HepG2 (cell line): ENCODE results near the gene TET3. TPM values are rescaled to one million over a fixed set of nuclear protein-coding genes. Genes with fewer than 3 reads are reported as not detected.

Experiments
- ATAC-seq: fragments of 200-7000 bp; cut with Tn5 transposase; 3 replicates; pipeline ENCODE4 v1.9.1; 2020; ENCODE audit warnings: mild to moderate bottlenecking, moderate library complexity
- BruUV-seq: library from RNA; stranded (reverse); fragments of 400-500 nt; replicated peaks from 2 replicates; lab custom pipeline; 2021; lab: Mats Ljungman, UMichigan
- CTCF ChIA-PET: fragments of 300-600 bp; formaldehyde crosslinking; extraction: SDS; loops from one replicate; lab custom pipeline; 2021; ENCODE audit warnings: low total read pairs, inconsistent platforms, low intra/inter-chr PET ratio; lab: Yijun Ruan, JAX
- POLR2A ChIA-PET: fragments of 350-600 bp; sonication (Branson Sonifier 250); formaldehyde crosslinking; loops from one replicate; lab custom pipeline; 2020; ENCODE audit warnings: antibody characterized with exemption, inconsistent platforms; lab: Yijun Ruan, JAX
- DNase-seq: peaks from one replicate; pipeline ENCODE4 v3.0.0-alpha.2; 2015; ENCODE audit warnings: low spot score
- FAIRE-seq: peaks from 3 replicates; lab custom pipeline; 2011; peaks lifted over from hg19 to GRCh38; lab: Jason Lieb, UNC
- H2AFZ ChIP-seq: one replicate; pipeline ENCODE4 v1.6.1; 2011; ENCODE audit warnings: low read length, inconsistent platforms
- H3K27ac ChIP-seq: fragments of 300-600 bp; 3 replicates; pipeline ENCODE4 v1.8.0; 2011; ENCODE audit warnings: mixed run types, mild to moderate bottlenecking, mixed read lengths, low read length, inconsistent platforms; ENCODE audit not compliant: insufficient read depth; ENCODE audit errors: extremely low read length
- H3K27me3 ChIP-seq, 2 experiments: fragments of 200-600 bp in 1 of 2; 2 replicates in 1 of 2; 3 replicates in 1 of 2; pipeline versions ENCODE4 v1.6.0 to v1.8.0; 2011; ENCODE audit warnings: low read length in 2 of 2, mild to moderate bottlenecking in 2 of 2, moderate library complexity in 2 of 2, inconsistent platforms in 1 of 2; ENCODE audit not compliant: insufficient read depth in 2 of 2, control insufficient read depth in 1 of 2
- H3K36me3 ChIP-seq, 2 experiments: fragments of 200-600 bp in 1 of 2; replicated peaks in 1 of 2; 2 replicates in 1 of 2; 3 replicates in 1 of 2; pipeline versions ENCODE4 v1.5.1 to v1.8.0; 2011; ENCODE audit warnings: low read length in 2 of 2, inconsistent platforms in 1 of 2; ENCODE audit not compliant: insufficient read depth in 2 of 2, control insufficient read depth in 1 of 2
- H3K4me1 ChIP-seq: 2 replicates; pipeline ENCODE4 v1.5.1; 2012; ENCODE audit warnings: low read length, inconsistent platforms; ENCODE audit not compliant: insufficient read depth
- H3K4me2 ChIP-seq: 2 replicates; pipeline ENCODE4 v1.6.0; 2011; ENCODE audit warnings: low read depth, low read length, inconsistent platforms
- H3K4me3 ChIP-seq, 3 experiments: fragments of 200-600 bp in 1 of 3; sonication (generic), shearing (Covaris generic) in 1 of 3; replicated peaks in 1 of 3; 2 replicates each; pipeline ENCODE4 v1.5.1; 2011 to 2016; ENCODE audit warnings: low read length in 3 of 3, inconsistent platforms in 2 of 3, low read depth in 2 of 3, mild to moderate bottlenecking in 2 of 3, control low read depth in 1 of 3, mixed read lengths in 1 of 3; ENCODE audit not compliant: insufficient read depth in 1 of 3
- H3K79me2 ChIP-seq: one replicate; pipeline ENCODE4 v1.6.1; 2011; ENCODE audit warnings: low read length, inconsistent platforms; ENCODE audit not compliant: insufficient read depth
- H3K9ac ChIP-seq: 2 replicates; pipeline ENCODE4 v1.6.0; 2011; ENCODE audit warnings: mild to moderate bottlenecking, low read depth, low read length, inconsistent platforms; ENCODE audit not compliant: insufficient read depth
- H3K9me3 ChIP-seq: 2 replicates; pipeline ENCODE4 v1.5.1; 2012; ENCODE audit warnings: mild to moderate bottlenecking, low read length
- H4K20me1 ChIP-seq: 2 replicates; pipeline ENCODE4 v1.6.0; 2011; ENCODE audit warnings: inconsistent platforms, mild to moderate bottlenecking, low read length, moderate library complexity; ENCODE audit not compliant: insufficient read depth
- CEBPB ChIP-seq: IDR thresholded peaks from 2 replicates; pipeline ENCODE4 v1.6.1; 2011; ENCODE audit warnings: low read depth, low read length, improper control_type of control experiment, borderline replicate concordance
- DR1 ChIP-seq: sonication (generic); formaldehyde crosslinking; IDR thresholded peaks from 2 replicates; pipeline ENCODE4 v1.8.0; 2021; ENCODE audit warnings: mild to moderate bottlenecking, missing genetic modification reagents, inconsistent platforms
- RFX1 ChIP-seq: fragments of 450-650 bp; IDR thresholded peaks from 2 replicates; pipeline ENCODE4 v1.6.1; 2017
- ZNF121 ChIP-seq: sonication (generic); formaldehyde crosslinking; IDR thresholded peaks from 2 replicates; pipeline ENCODE4 v1.5.0; 2020; ENCODE audit warnings: mild to moderate bottlenecking, missing genetic modification reagents
- ZNF557 ChIP-seq: sonication (generic); formaldehyde crosslinking; IDR thresholded peaks from 2 replicates; pipeline ENCODE4 v1.4.0; 2020; ENCODE audit warnings: missing genetic modification reagents
- ZNF770 ChIP-seq: sonication (generic); formaldehyde crosslinking; IDR thresholded peaks from 2 replicates; pipeline ENCODE4 v1.5.0; 2020; ENCODE audit warnings: mild to moderate bottlenecking, missing genetic modification reagents
- ZNF839 ChIP-seq: sonication (generic); formaldehyde crosslinking; IDR thresholded peaks from 2 replicates; pipeline ENCODE4 v1.4.0; 2020; ENCODE audit warnings: missing genetic modification reagents, mild to moderate bottlenecking, borderline replicate concordance
- WGBS: methylation state at CpG from one replicate; pipeline ENCODE4 v1.1.6; 2017; ENCODE audit warnings: low lambda C conversion rate; 5-methylcytosine and 5-hydroxymethylcytosine counted together
- in situ Hi-C: cut with HindIII; loops from 2 replicates; pipeline ENCODE4 v1.10.0; 2017; ENCODE audit warnings: low pct_unique_long_range_greater_than_20kb; ENCODE audit not compliant: extremely low pct_ligation_motif_present
- intact Hi-C: fragments of 100-400 bp; cut with micrococcal nuclease; formaldehyde crosslinking; loops from one replicate; pipeline ENCODE4 v1.10.0; 2022; ENCODE audit not compliant: unreplicated experiment
- polyA plus RNA-seq, 8 experiments: library from polyadenylated mRNA; depleted of rRNA in 3 of 8; stranded (reverse) in 7 of 8; unstranded in 1 of 8; fragments of >200 nt; fragmentation: Illumina TruSeq in 4 of 8; extraction: Trizol in 4 of 8; gene quantifications; 2 replicates each; pipeline versions ENCODE4 v1.2.1 to v1.2.3, GENCODE V29; 2011 to 2016; ENCODE audit warnings: low read depth in 4 of 8, missing spikeins in 1 of 8, mixed read lengths in 1 of 8; ENCODE audit not compliant: insufficient read depth in 1 of 8
- total RNA-seq, 5 experiments: library from RNA; depleted of rRNA; stranded (reverse); fragments of >200 nt; fragmentation: Illumina TruSeq; extraction: Trizol; gene quantifications; 2 replicates each; pipeline ENCODE4 v1.2.3, GENCODE V29; 2016; ENCODE audit warnings: low read depth in 1 of 5
- TF ChIP-seq, protein P1 (sequence below): sonication (generic); formaldehyde crosslinking; IDR thresholded peaks from 2 replicates; pipeline ENCODE4 v1.4.0; 2020; ENCODE audit warnings: mild to moderate bottlenecking, missing genetic modification reagents

TET3 gene
- total and polyA plus RNA-seq, 2 of the 13 experiments (the other 11 are each of a cell fraction or from before 2014, with no cell fraction given), result 4.3 to 6.8 TPM

DNA sequence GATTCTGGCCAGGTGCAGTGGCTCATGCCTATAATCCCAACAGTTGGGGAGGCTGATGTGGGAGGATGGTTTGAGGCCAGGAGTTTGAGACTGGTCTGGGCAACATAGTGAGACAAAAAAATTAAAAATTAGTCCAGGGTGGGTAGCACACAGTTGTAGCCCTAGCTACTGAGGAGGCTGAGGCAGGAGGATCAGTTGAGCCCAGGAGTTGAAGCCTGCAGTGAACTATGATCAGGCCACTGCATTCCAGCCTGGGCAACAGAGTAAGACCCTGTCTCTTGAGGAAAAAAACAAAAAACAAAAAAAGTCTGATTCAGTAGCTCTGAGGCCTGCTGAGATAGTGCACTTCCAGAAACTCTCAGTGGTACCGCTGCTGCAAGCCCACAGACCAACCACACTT is 7.9 kb upstream of the TET3 start:
- no peaks in the 10 kb centered on the region for H3K36me3 ChIP-seq
- DNase-seq (no peak), FAIRE-seq (no peak), ATAC-seq (no peak)
- no peaks in the 10 kb centered on the region for H4K20me1 ChIP-seq
- H3K9ac ChIP-seq, result no peak overlapping the region
- TF ChIP-seq ZNF121 (peak; percentile 57; the same call in 1 of the 2 replicates), ZNF557 (CRISPR knock-in tag) (no peak), CEBPB (no peak), DR1 (CRISPR knock-in tag) (no peak), ZNF770 (CRISPR knock-in tag) (peak; percentile 65)
- TF ChIP-seq, protein P1, sequence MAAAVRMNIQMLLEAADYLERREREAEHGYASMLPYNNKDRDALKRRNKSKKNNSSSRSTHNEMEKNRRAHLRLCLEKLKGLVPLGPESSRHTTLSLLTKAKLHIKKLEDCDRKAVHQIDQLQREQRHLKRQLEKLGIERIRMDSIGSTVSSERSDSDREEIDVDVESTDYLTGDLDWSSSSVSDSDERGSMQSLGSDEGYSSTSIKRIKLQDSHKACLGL (CRISPR knock-in tag), result no peak
- ChIA-PET POLR2A (no interaction called here), CTCF (no interaction called here)
- H3K9me3 ChIP-seq, result no peaks in the 10 kb centered on the region
- 85% methylated on average over 1 of the region's 1 CpG for WGBS
- no TSS peak for BruUV-seq
- in situ Hi-C loops (no loop called here), intact Hi-C loops (no loop called here)
- no peaks in the 10 kb centered on the region for H3K79me2 ChIP-seq
- peaks cover 25% of the 10 kb centered on the region for H3K4me1 ChIP-seq
- no peak overlapping the region for H3K4me3 ChIP-seq
- H3K27ac ChIP-seq, result no peak overlapping the region
- peaks cover 0 to 56% of the 10 kb centered on the region in 2 experiments; a peak in 2 of 5 replicates for H3K27me3 ChIP-seq
- H3K4me2 ChIP-seq, result no peak overlapping the region
- no peak overlapping the region for H2AFZ ChIP-seq

DNA sequence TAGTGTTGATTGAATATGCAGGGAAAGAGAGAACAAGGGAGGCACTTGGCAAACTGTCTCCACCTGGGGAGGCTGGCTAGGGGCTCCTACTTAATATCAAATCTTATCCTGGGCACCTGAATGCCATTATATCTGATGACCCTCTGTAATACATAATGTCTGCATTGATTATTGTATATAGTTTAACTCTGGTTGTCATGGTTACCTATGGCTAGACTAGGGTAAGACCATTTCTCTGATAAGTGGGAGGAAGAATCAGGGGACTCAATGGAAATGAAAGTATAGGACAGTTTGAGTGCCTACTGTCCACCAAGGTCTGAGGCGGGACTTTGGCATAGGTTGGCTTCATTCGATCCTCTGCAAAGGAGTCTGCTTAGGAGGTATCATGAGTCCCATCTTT is 7.2 kb upstream of the TET3 start:
- DNase-seq (no peak), ATAC-seq (no peak), FAIRE-seq (no peak)
- Histone ChIP-seq H4K20me1 (no peaks in the 10 kb centered on the region), H3K27ac (no peak overlapping the region), H3K9ac (no peak overlapping the region), H3K9me3 (no peaks in the 10 kb centered on the region), H3K4me3 (no peak overlapping the region), H3K27me3 (peaks cover 0 to 62% of the 10 kb centered on the region in 2 experiments; a peak in 2 of 5 replicates), H3K4me1 (peaks cover 32% of the 10 kb centered on the region), H3K4me2 (no peak overlapping the region), H3K79me2 (no peaks in the 10 kb centered on the region), H3K36me3 (no peaks in the 10 kb centered on the region), H2AFZ (no peak overlapping the region)
- no TSS peak for BruUV-seq
- in situ Hi-C loops, result no loop called here
- intact Hi-C loops, result no loop called here
- 90% methylated on average over 2 of the region's 2 CpGs for WGBS
- no peak for TF ChIP-seq ZNF839 (CRISPR knock-in tag)
- peak; percentile 64 for TF ChIP-seq RFX1
- ChIA-PET CTCF (no interaction called here), POLR2A (no interaction called here)
